Mucosa of stomach (tissue), 1 donor: ENCODE measurements around the gene IFRD2.
A peak's percentile ranks its signal among the peaks of the same experiment; 100 is the strongest.

ENCODE experiments used
- H3K27me3 ChIP-seq: one replicate; pipeline ENCODE4 v1.7.0; 2013; ENCODE audit warnings: mild to moderate bottlenecking, low read length; ENCODE audit not compliant: control insufficient read depth, insufficient read depth
- H3K36me3 ChIP-seq: one replicate; pipeline ENCODE4 v1.7.0; 2013; ENCODE audit warnings: low read length; ENCODE audit not compliant: control insufficient read depth, insufficient read depth
- H3K4me1 ChIP-seq: one replicate; pipeline ENCODE4 v1.7.0; 2013; ENCODE audit warnings: mild to moderate bottlenecking, low read length; ENCODE audit not compliant: control insufficient read depth, insufficient read depth
- H3K4me3 ChIP-seq: one replicate; pipeline ENCODE4 v1.7.0; 2013; ENCODE audit warnings: low read length
- H3K9ac ChIP-seq: one replicate; pipeline ENCODE4 v1.7.0; 2013; ENCODE audit warnings: mild to moderate bottlenecking, low read length, moderate library complexity
- H3K9me3 ChIP-seq: one replicate; pipeline ENCODE4 v1.7.0; 2013; ENCODE audit warnings: mild to moderate bottlenecking, low read length, moderate library complexity; ENCODE audit not compliant: control insufficient read depth
- donor health status: Pancreatic carcinoma.

The IFRD2 gene, protein sequence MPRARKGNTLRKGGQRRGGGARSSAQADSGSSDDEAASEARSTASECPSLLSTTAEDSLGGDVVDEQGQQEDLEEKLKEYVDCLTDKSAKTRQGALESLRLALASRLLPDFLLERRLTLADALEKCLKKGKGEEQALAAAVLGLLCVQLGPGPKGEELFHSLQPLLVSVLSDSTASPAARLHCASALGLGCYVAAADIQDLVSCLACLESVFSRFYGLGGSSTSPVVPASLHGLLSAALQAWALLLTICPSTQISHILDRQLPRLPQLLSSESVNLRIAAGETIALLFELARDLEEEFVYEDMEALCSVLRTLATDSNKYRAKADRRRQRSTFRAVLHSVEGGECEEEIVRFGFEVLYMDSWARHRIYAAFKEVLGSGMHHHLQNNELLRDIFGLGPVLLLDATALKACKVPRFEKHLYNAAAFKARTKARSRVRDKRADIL

DNA sequence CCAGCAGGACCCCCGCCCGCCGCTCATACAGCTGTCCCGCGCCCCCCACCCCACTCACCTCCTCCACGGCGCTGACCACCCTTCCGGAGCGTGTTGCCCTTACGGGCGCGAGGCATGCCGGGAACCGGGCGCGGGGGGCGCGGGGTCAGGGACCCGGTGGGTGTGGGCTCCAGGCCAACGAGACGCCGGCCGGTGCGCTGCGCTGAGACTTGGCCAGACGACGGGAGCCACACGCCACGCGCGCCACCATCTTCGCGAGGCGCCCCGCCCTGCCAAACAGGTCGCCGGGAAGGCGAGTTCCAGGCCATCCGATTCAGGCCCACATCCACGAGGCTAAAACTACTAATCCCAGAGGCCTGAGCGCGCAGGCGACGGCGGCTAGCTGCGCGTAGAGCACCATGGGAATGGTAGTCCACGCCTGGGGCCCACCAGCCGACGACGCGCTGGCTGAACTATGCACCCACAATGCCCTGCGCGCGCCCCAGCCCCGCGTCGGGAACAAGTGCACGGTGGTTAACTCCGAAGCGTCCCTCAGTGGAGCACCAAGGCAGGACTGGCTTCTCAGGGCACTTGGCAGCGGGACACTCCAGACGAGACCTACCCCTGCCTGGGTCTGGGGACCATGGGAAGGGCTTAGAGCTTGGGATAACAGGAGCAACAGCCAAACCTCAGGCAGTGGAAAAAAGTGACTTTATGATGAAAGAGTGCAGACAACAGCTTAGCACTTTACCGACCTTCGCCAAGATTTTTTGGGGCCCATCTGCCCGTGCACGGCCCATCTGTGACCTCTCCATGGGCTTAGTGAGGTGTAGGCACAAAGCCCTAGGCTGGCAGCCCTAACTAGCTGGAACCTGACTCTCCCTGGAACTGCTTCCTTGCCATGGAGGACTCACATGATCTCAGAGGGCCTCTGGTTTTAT is at the start of gene IFRD2:
TSS of gene IFRD2 (minus strand) at position 271 of the 920 bp plus-strand sequence. CDS start at position 116, 155 bp downstream.
- H3K9ac ChIP-seq: peak within 1 kb of the TSS; percentile 89
- no peaks in the 10 kb centered on the region for H3K9me3 ChIP-seq
- peaks cover 9% of the 10 kb centered on the region for H3K36me3 ChIP-seq
- no peaks in the 10 kb centered on the region for H3K27me3 ChIP-seq
- H3K4me3 ChIP-seq: peak within 1 kb of the TSS; percentile 87
- peaks cover 29% of the 10 kb centered on the region for H3K4me1 ChIP-seq

DNA sequence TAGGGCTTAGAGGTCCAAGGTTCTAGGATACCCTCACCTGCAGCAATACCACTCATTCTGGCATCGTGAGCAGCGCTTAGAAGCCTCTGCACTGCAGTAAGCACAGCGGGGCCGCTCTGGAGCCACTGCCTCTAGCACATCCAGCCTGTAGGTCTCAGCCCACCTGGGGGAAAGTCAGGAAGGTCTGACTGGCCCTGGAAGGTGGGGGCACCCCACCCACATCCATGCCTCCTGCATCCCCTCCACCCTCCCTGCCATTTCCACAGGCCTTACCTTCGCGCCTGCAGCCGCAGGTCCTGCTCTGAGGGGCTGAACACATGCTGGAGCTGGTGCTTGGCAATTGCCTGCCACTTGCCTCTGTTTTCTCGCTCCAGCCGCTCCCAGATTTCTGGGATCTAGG is 49.3 kb upstream of the IFRD2 start:
- peak overlapping the region; percentile 61 for H3K9ac ChIP-seq
- no peak overlapping the region for H3K4me3 ChIP-seq
- no peaks in the 10 kb centered on the region for H3K36me3 ChIP-seq
- H3K9me3 ChIP-seq: no peaks in the 10 kb centered on the region
- H3K4me1 ChIP-seq: peaks cover 47% of the 10 kb centered on the region
- no peaks in the 10 kb centered on the region for H3K27me3 ChIP-seq

DNA sequence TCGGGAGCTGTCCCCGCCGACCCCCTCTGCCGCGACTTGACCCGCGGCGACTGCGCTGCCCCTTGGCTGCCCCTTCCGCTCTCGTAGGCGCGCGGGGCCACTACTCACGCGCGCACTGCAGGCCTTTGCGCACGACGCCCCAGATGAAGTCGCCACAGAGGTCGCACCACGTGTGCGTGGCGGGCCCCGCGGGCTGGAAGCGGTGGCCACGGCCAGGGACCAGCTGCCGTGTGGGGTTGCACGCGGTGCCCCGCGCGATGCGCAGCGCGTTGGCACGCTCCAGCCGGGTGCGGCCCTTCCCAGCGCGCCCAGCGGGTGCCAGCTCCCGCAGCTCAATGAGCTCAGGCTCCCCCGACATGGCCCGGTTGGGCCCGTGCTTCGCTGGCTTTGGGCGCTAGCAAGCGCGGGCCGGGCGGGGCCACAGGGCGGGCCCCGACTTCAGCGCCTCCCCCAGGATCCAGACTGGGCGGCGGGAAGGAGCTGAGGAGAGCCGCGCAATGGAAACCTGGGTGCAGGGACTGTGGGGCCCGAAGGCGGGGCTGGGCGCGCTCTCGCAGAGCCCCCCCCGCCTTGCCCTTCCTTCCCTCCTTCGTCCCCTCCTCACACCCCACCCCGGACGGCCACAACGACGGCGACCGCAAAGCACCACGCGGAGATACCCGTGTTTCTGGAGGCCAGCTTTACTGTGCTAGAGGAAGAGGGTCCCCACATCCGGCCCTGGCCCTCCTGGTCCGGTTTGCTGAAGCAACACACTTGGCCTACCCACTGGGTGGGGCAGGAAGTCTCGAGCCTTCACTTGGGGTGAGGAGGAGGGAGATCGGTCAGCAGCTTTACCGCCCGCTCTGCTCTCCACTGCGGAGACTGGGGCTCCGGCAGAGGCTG is 48.5 kb upstream of the IFRD2 start, which contains the start of gene RASSF1:
TSS of gene RASSF1 (minus strand) at position 389 of the 882 bp plus-strand sequence. CDS start at position 358, 31 bp downstream.
- Histone ChIP-seq H3K9ac (peak within 1 kb of the TSS; percentile 61), H3K36me3 (no peaks in the 10 kb centered on the region), H3K9me3 (no peaks in the 10 kb centered on the region), H3K4me3 (peak within 1 kb of the TSS; percentile 67), H3K27me3 (no peaks in the 10 kb centered on the region), H3K4me1 (peaks cover 52% of the 10 kb centered on the region)

DNA sequence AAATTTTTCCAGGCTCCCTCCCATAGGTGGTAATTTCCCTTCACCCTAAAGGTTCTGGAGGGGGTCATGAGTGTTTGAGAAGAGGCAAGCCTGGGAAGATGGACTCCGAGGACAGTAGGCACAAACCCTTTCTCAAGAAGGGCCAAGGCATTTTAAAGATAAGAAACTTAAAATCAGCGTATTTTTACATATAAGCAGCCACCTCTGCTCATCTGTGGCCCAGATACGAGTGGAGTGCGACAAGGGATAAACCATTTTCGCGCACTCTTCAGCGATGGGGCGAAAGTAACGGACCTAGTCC is 47.9 kb upstream of the IFRD2 start:
- Histone ChIP-seq H3K27me3 (no peaks in the 10 kb centered on the region), H3K36me3 (no peaks in the 10 kb centered on the region), H3K9me3 (no peaks in the 10 kb centered on the region), H3K4me3 (peak overlapping the region; percentile 67), H3K9ac (peak overlapping the region; percentile 61), H3K4me1 (peaks cover 51% of the 10 kb centered on the region)

DNA sequence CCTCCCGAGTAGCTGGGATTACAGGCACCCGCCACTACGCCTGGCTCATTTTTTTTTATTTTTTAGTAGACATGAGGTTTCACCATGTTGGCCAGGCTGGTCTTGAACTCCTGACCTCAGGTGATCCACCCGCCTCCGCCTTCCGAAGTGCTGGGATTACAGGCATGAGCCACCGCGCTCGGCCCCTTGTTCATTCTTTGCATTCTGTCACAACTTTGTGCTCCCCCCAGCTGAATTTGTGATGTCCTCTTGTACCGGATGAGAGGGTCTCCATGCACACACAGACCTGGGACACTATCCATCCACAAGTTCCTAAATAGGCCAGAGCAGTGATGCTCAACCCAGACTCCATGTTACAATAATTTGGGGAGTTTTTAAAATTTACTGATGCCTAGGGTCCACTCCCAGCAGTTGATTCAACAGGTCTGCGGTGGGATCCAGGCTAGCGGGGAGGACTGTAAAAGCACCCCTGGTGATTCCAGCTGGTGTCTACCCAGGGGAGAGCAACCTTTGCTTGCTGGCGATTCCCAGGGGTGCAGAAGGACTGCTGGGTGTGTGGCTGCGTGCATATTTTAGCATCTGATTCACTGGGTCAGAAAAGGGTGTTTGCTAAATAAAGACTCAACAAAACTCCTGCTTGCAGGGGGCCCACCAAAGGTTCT is 47.4 kb upstream of the IFRD2 start:
- Histone ChIP-seq H3K4me1 (peaks cover 54% of the 10 kb centered on the region), H3K4me3 (peak overlapping the region; percentile 67), H3K9me3 (no peaks in the 10 kb centered on the region), H3K9ac (peak overlapping the region; percentile 61), H3K36me3 (no peaks in the 10 kb centered on the region), H3K27me3 (no peaks in the 10 kb centered on the region)

DNA sequence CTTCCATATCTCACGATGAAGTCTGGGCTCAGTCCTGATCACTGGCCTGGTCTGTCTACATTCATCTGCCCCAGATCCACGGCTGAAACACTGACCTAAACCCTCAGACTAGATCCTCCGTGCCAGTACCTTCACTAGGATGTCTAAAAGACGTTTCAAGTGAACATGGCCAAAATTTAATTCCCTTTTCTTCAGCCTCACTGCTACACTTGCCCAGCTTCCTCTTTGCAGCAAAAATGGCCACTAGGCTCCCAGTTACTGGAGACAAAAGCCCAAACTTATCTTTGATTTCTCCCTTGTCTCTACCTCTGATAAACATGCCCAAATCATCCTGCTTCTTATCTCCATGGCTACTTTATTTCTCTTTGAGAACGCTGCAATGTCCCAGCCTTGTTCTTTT is 46.7 kb upstream of the IFRD2 start:
- Histone ChIP-seq H3K9ac (peak overlapping the region; percentile 89), H3K9me3 (no peaks in the 10 kb centered on the region), H3K36me3 (no peaks in the 10 kb centered on the region), H3K27me3 (no peaks in the 10 kb centered on the region), H3K4me1 (peaks cover 60% of the 10 kb centered on the region), H3K4me3 (no peak overlapping the region)

DNA sequence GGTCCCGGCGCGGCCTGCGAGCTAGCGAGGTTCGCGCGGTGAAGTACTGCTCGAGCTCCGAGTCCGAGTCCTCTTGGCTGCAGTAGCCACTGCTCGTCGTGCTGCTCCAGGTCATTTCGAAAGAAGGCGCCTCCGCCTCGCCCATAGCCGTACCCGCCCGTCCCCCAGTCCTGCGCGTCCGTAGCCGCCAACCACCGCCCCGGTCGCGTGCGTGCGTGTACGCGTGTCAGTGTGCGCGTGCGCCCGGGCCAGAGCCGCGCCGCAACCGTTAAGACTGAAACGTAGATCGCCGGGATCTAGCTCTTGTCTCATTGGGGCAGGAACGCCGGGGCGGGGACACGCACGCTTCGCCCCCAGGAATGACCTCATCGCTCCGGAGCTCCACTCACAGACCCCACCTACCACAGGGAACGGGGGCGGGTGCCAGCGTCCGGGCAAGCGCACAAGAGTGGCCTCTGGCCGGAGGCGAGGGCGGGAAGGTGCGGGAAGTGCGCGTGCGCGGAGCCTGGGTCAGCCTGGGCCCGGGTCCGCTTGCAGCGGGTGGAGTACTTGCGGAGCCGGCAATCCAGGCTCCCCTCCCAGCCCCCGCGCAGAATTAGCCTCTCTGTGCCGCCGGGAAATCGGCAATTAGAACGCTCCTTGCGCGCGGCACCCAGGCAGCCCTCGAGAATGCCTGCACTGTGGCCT is 45.1 kb upstream of the IFRD2 start:
- peak overlapping the region; percentile 89 for H3K9ac ChIP-seq
- no peaks in the 10 kb centered on the region for H3K36me3 ChIP-seq
- no peaks in the 10 kb centered on the region for H3K9me3 ChIP-seq
- H3K27me3 ChIP-seq: no peaks in the 10 kb centered on the region
- peak overlapping the region; percentile 83 for H3K4me3 ChIP-seq
- H3K4me1 ChIP-seq: peaks cover 63% of the 10 kb centered on the region

DNA sequence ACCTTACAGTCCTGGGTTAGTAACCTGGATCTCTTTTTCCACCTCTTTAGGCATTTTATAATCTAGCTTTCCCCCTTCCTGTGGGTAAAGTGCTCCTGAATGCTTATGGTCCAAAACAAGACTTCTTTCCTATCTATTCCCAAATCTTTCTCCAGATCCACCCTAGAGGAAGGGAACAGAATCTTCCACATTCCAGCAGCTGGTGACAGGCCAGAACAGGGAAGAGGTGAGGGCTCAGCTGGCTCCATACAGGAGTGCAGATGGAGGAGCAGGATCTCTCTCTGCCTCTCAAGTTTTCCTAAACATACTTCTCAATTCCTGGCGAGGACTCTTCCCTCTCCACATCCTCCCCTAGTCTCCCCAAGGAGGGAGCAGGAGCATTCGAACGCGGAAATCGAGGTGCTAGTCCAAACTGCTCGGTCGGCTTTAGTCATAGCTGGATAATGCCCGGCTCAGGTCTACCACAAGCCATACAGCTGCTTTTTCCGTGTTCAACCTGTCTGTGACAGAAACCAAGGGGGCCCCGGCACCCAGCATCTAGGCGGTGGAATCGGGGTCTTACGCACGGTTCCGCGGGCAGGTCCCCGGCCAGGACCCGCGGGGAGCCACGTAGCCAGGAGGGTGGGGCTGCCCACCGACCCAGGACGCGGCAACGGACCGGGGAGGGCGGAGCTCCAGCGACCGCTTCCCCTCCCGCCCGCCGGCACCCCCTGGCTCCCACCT is 44.4 kb upstream of the IFRD2 start:
- H3K36me3 ChIP-seq: no peaks in the 10 kb centered on the region
- no peaks in the 10 kb centered on the region for H3K27me3 ChIP-seq
- peak overlapping the region; percentile 83 for H3K4me3 ChIP-seq
- no peaks in the 10 kb centered on the region for H3K9me3 ChIP-seq
- H3K9ac ChIP-seq: peak overlapping the region; percentile 89
- peaks cover 59% of the 10 kb centered on the region for H3K4me1 ChIP-seq

DNA sequence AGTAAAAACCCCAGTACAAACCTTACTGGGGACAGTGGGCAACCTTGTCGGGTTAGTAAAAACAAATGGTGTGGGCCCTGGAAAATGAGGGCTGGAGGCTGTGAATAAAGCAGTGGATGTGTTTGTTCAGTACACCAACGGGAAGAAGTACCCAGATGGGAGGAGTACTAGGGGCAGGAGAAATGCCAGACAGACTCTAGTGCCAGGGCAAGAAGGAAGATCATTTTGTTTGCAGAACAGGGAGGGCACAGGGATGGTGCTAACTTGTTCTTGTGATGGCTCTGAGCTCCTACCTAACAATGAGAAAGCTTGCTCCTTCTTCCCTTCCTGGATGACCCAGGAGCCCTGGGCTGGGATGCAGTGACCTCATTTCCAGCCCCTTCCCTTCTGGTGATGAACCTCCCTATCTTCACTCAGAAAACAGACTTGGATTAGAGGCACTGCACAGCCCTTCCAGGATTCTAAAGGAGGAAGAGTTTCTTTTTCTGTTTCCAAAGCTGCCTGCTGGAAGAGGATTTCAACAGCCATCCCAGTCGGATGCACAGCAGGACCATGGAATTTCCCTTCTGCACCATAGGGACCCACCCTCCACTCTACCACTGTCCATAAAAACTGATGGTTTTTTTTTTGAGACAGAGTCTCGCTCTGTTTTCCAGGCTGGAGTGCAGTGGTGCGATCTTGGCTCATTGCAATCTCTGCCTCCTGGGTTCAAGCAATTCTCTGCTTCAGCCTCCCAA is 42.3 kb upstream of the IFRD2 start:
- Histone ChIP-seq H3K4me1 (peaks cover 40% of the 10 kb centered on the region), H3K4me3 (no peak overlapping the region), H3K36me3 (peaks cover 17% of the 10 kb centered on the region), H3K27me3 (no peaks in the 10 kb centered on the region), H3K9me3 (no peaks in the 10 kb centered on the region), H3K9ac (peak overlapping the region; percentile 15)

DNA sequence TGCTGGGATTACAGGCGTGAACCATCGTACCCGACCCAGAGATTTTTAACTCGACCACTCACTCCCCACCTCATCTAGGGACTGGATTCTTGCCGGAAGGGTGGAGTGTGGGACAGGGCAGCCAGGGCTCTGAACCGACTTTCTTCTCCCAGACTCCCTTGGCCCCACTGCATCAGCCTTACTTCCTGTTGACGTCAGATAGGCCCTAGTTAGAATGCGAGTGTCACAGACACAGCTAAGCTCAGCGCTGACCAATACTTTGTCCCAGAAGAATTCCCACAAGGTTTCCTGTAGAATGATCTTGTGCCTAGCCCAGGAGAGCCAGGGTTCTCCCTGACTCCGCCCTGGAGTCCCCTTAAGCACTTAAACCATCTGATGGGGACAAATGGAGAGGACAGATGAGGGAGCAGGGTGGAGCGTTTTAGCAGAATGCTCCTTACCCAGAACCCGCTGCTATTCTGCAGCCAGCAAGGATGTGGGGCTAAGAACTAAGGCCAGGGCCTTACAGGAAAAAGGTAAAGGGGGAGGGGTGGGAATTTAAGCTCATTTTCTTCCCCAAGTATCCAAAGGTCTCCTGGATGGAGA is 41.6 kb upstream of the IFRD2 start:
- H3K4me3 ChIP-seq: no peak overlapping the region
- H3K36me3 ChIP-seq: peaks cover 17% of the 10 kb centered on the region
- peak overlapping the region; percentile 15 for H3K9ac ChIP-seq

More for the DNA sequence above, 41.6 kb upstream of the IFRD2 start:
- Histone ChIP-seq H3K9me3 (no peaks in the 10 kb centered on the region), H3K4me1 (peaks cover 38% of the 10 kb centered on the region), H3K27me3 (no peaks in the 10 kb centered on the region)
